ENCODE measurements around the gene NR2F2. TPM values are rescaled to one million over a fixed set of nuclear protein-coding genes. Genes with fewer than 3 reads are reported as not detected.
"Not testable (repeated sequence)": the region's sequence is repeated elsewhere in the genome, so short reads cannot be mapped to it uniquely, and the experiment has no call there.

NR2F2 gene
- total RNA-seq, 1 donor from 2014 or later = not detected

DNA sequence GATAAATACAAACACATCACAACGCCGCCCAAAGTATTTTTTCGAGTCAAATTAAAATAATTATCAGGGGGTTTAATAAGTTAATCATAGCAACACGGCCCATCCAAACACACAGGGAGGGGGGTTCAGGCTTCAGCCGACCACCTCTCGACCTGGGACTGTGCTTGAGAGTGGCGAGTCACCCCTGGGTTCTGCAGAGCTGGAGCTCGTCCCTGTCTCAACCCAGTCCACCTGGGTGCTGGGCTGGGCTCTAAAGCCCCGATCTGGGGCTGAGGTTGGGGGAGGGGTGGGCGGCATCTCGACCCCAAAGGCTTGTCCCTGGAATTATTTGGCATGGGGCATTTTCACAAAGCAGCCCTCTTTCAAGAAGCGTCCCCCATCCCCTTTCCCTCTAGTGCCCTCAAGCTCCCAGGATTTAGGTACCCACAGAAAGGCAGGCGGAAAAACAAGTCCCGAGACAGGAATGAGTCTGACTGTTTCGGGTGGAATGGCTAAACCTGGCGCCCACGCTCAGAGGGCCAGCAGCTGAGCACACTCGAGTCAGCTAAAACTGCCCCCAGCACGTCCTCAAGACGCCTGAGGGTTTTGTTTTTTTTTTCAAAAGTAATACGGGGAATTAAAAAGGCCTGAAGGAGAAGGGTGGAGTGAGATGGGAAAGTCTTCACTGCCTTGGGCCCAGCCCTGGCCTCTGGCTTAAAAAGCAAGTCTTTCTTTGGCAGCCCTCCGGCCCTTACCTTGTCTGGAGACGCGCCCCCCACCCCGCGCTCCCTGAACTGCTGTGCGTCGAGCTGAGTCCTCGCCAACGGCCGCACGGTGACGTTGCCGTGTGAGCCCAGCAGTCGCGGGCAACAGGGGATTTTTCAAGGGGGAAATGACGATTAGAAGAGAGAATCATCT is 32.5 kb downstream of the NR2F2 start:
- intact Hi-C loops (cut with micrococcal nuclease) = no loop called here

DNA sequence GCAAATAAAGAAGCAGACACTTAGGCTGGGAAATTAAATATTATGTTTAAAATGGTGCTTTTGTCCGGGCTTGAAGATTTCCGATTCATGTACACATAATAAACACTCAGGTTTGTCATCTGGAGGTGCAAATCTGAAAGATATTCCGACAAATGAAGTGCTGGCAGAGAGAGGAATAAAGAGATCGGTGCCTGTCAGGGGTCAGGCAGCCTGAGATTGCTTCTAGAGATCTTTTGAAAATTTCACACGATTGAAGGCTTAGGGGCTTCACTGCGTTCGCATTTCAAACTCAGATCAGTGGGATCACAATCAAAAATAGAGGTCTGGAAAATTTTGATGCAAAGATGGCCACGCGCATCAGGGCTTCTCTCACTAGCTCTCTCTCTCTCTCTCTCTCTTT is 33.2 kb downstream of the NR2F2 start:
- intact Hi-C loops (cut with micrococcal nuclease) = loop anchor here (2.0 kb wide), 1 partner anchor 53 kb away; no protein-coding TSS in a partner anchor

- intact Hi-C loops (cut with micrococcal nuclease) = loop anchor here (2.0 kb wide), 1 partner anchor 51 kb away; no protein-coding TSS in a partner anchor
Observed at GRCh38 chr15:96365781-96366525, 35.5 kb downstream of the NR2F2 start.

DNA sequence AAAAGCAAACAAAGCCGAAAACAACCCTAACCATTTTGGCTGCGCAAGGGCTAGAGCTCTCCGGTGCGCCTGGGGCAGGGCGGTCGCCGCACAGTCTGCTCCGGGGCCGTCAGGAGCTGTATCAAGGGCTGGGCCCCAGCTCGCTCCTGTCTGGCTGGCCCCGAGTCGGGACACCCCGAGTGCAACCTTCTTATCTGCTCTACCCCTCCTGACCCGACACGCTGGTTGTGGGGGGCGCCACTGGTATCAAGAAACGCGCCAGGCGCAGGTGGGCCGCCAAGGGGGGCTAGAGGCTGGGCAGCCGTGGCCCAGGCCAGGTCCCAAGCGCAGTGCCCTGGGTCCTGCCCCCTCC is 36.0 kb downstream of the NR2F2 start:
- intact Hi-C loops (cut with micrococcal nuclease) = no loop called here

GRCh38 chr15:96367311-96368200 is 37.1 kb downstream of the NR2F2 start:
- intact Hi-C loops (cut with micrococcal nuclease) = no loop called here

- intact Hi-C loops (cut with micrococcal nuclease) = no loop called here
Observed at GRCh38 chr15:96369351-96369750, 38.9 kb downstream of the NR2F2 start.

DNA sequence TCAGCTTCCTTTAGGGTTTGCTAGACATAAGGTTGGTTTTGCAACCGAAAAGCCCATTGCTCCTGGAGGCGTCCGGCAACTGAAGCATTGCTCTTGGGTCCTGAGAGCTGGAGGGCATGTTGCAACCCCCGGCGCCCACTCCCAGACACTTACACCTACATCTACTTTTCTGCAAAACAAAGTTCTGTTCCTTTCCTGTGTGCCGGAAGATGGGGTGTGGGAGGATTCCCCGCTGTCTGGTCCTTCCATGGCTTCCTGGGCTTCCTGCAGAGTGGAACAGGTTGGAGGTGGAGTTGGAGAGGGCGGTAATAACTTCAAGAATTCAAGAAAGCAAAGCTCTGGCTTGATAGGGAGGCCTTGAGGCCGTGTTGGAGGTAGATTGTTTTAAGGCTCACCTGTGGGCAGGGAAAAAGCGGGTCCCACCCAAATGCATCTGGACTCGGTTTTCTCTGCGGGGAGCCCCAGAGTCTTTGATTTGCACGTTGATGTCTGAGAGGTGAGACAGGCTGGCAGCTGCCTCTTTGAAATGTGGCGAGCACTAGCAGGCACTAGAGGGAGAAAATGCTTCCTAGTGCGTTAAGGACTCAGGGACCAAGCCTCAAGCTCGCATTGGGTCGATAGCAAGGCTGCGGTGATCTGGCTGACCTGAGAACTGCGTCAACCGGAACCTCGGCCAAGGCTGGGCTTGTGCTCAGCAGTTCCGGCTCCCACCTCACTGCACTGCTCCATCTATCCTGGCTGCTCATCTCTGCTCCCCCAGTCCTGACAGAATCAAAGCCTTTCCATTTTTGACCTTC is 39.5 kb downstream of the NR2F2 start:
- intact Hi-C loops (cut with micrococcal nuclease) = no loop called here

GRCh38 chr15:96372554-96372953 is 42.1 kb downstream of the NR2F2 start:
- intact Hi-C loops (cut with micrococcal nuclease) = no loop called here

GRCh38 chr15:96374499-96374898 is 44.0 kb downstream of the NR2F2 start:
- intact Hi-C loops (cut with micrococcal nuclease) = no loop called here

- intact Hi-C loops (cut with micrococcal nuclease) = not testable (repeated sequence)
Observed at GRCh38 chr15:96379592-96379991, 49.1 kb downstream of the NR2F2 start.

DNA sequence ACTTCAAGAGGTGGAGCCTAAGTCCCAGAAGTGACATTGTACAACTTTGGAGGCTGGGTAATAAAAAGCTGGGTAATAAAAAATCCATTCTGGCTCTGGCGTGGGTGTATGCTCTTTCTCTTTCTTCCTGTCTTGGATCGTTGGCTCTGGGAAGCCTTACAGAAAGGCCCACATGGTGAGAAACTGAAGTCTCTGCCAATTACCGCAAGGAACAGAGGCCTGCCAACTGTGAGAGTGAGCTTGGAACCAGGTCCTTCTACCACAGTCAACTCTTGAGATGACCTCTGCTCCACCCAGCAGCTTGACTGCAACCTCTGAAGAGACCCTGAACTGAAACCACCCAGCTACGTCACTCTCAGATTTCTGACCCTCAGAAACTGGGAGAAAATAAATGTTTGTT is 51.0 kb downstream of the NR2F2 start:
- intact Hi-C loops (cut with micrococcal nuclease) = no loop called here

DNA sequence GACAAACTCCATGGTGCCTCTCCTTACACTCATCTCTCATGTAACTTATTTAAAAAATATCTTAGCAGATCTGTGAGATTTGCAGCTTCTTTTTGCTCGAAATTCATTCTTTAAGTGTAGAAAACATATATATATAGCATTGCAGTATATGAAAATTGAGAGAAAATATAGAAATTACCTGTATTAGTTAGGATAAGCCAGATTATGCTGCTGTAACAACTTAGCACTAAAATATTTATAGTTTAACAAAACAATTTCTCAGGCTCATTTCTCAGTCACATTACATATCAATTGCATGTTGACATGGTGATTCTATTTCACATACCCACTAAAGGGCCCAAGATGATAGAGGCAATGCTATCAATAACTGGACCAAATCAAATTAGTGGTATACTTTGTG is 54.7 kb downstream of the NR2F2 start:
- intact Hi-C loops (cut with micrococcal nuclease) = no loop called here

DNA sequence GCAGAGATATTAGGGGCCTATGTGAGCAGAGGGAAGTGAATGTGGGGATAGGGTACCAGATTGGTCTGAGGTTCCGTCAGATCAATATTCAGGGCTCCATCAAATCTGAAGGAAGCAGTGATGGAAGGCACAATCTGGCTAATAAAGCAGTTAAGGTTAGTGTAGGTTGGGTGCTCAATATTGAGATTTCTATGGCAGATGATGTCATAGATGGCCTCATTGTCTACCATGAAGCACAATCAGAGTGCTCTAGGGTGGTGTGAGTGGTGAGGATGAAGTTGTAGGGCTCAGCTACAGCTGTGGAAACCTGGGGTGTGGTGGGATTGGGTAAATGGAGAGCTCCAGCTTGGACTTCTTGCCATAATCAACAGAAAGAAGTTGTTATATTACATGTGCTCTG is 58.2 kb downstream of the NR2F2 start:
- intact Hi-C loops (cut with micrococcal nuclease) = no loop called here

Measured in T-helper 2 cell treated with Interferon-gamma antibody and Interleukin-4, amounts not matched to agents 100 ng/mL and 5 ng/mL, for 36 hours (primary cell).